Muscle layer of duodenum (tissue), 2 donors: ENCODE data around the gene EYS.

ENCODE experiments used
- H3K27ac ChIP-seq: one replicate; pipeline ENCODE4 v1.7.0; 2013; ENCODE audit warnings: mild to moderate bottlenecking, low read length
- H3K27me3 ChIP-seq: one replicate; pipeline ENCODE4 v1.7.0; 2013; ENCODE audit warnings: low read depth, mild to moderate bottlenecking, control low read depth, low read length
- H3K36me3 ChIP-seq, 2 donors: one replicate each; pipeline ENCODE4 v1.7.0; 2013; ENCODE audit warnings: low read length in 2 of 2, control low read depth in 1 of 2, mild to moderate bottlenecking in 1 of 2; ENCODE audit not compliant: insufficient read depth in 2 of 2, control insufficient read depth in 1 of 2
- H3K4me1 ChIP-seq, 2 donors: one replicate each; pipeline ENCODE4 v1.7.0; 2013; ENCODE audit warnings: low read length in 2 of 2, mild to moderate bottlenecking in 2 of 2, control low read depth in 1 of 2, moderate library complexity in 1 of 2; ENCODE audit not compliant: insufficient read depth in 2 of 2, control insufficient read depth in 1 of 2
- H3K4me3 ChIP-seq, 2 donors: one replicate each; pipeline ENCODE4 v1.7.0; 2013; ENCODE audit warnings: low read length in 2 of 2, low read depth in 1 of 2, mild to moderate bottlenecking in 1 of 2
- H3K9me3 ChIP-seq, 2 donors: one replicate each; pipeline ENCODE4 v1.7.0; 2013; ENCODE audit warnings: low read length in 2 of 2, control low read depth in 1 of 2, mild to moderate bottlenecking in 1 of 2; ENCODE audit not compliant: control insufficient read depth in 1 of 2
- donor health status: healthy.

Gene EYS

DNA sequence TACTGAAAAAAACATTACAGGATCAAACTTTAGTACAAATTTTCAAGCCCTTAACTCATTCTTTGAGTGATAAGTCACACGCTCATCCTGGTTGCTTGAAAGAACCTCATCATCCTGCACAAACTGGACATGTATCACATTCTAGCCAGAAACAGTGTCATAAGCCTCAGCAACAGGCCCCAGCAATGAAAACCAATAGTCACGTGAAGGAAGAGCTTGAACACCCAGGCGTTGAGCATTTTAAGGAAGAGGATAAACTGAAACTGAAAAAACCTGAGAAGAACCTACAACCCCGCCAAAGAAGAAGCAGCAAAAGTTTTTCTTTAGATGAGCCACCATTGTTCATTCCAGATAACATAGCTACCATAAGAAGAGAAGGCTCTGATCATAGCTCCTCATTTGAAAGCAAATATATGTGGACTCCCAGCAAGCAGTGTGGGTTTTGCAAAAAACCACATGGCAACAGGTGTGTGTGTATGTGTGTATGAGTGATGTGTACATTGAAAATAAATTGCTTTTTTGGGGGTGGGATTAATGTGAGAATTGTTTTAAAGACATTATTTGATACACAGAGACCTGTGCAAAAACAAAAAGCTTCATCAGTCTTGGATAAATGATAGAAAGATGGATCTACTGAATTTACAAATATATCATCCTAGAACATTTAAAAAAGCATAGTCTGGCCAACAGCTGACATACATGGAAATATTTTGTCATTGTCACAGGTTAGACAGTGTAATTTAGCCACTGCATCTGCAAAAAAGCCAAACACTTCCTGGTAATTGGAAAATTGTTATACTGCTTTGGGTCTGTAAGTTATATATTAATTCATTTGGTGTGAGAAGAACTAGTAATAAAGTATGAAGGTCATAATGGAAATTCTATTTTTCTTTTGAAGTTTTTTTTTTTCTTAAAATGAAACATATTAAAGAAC is 2021.3 kb downstream of the EYS start:
- H3K36me3 ChIP-seq = peaks cover 8 to 10% of the 10 kb centered on the region in 2 donors
- peaks cover 3 to 14% of the 10 kb centered on the region in 2 donors for H3K4me1 ChIP-seq
- no peak overlapping the region for H3K27ac ChIP-seq
- no peaks in the 10 kb centered on the region for H3K9me3 ChIP-seq
- H3K4me3 ChIP-seq = no peak overlapping the region
- no peaks in the 10 kb centered on the region for H3K27me3 ChIP-seq

GRCh38 chr6:63683071-63683603 is 2023.9 kb downstream of the EYS start:
- H3K27me3 ChIP-seq = no peaks in the 10 kb centered on the region
- H3K4me1 ChIP-seq = peaks cover 3 to 11% of the 10 kb centered on the region in 2 donors
- no peaks in the 10 kb centered on the region for H3K9me3 ChIP-seq
- H3K36me3 ChIP-seq = peaks cover 8 to 10% of the 10 kb centered on the region in 2 donors
- no peak overlapping the region for H3K27ac ChIP-seq
- no peak overlapping the region for H3K4me3 ChIP-seq

GRCh38 chr6:63677282-63677681 is 2029.7 kb downstream of the EYS start:
- H3K36me3 ChIP-seq = peaks cover 0 to 4% of the 10 kb centered on the region in 2 donors
- H3K4me1 ChIP-seq = peaks cover 6 to 31% of the 10 kb centered on the region in 2 donors
- no peaks in the 10 kb centered on the region for H3K27me3 ChIP-seq
- no peak overlapping the region for H3K27ac ChIP-seq
- H3K4me3 ChIP-seq = no peak overlapping the region
- no peaks in the 10 kb centered on the region for H3K9me3 ChIP-seq

DNA sequence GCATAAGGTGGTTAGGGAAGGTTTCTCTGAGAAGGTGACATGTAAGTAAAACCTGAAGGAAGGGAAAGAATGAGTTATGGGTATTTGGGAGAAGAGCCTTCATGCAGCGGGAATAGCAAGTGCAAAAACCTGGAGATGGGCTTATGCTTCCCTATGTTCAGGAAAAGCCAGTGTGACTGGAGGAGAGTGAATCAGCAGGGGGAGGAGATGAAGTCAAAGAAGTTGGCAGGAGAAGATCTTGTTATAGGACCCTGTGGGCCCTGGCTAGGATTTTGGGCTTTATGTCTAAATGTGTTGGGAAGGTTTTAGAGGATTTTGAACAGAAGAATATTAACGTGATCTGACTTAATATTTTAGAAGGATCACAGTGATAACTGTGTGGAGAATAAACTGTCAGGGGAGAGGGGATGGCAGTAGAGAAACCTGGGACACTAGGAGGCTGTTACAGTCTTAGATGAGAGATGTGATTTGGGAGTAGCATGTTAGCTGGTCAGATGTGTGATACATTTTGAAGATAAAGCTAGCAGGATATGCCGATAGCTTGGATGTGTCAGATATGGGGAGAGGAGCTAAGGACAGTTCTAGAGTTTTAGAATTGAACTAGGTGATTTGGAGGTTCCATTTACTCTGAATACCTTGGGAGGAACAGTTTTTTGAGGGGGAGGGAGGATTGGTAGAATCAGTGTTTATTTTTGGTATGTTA is 2030.5 kb downstream of the EYS start:
- Histone ChIP-seq H3K27me3 (no peaks in the 10 kb centered on the region), H3K9me3 (no peaks in the 10 kb centered on the region), H3K27ac (no peak overlapping the region), H3K4me1 (peaks cover 6 to 24% of the 10 kb centered on the region in 2 donors), H3K36me3 (peaks cover 0 to 4% of the 10 kb centered on the region in 2 donors), H3K4me3 (no peak overlapping the region)

GRCh38 chr6:63675138-63675537 is 2031.9 kb downstream of the EYS start:
- Histone ChIP-seq H3K36me3 (peaks cover 0 to 4% of the 10 kb centered on the region in 2 donors), H3K9me3 (no peaks in the 10 kb centered on the region), H3K4me1 (peaks cover 6 to 28% of the 10 kb centered on the region in 2 donors), H3K27ac (no peak overlapping the region), H3K27me3 (no peaks in the 10 kb centered on the region), H3K4me3 (no peak overlapping the region)

DNA sequence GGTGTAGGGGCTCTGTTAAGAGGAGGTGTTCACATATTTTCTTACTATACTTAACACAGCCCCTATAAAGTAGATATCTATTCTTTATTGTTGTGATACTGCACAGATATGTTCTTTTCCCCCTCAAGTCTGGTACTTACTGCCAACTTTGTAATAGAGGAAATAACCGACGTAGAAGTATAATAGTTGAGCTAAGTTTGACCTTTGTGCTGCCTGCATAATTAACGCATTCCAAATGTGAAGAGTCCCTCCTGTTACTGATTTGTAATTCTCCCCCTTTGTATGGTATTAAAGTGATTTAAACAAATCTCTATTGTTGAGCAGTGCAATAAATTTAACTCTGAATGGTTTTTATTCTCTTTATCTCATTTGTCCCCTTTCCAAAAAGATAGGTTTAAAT is 2032.4 kb downstream of the EYS start:
- Histone ChIP-seq H3K4me3 (no peak overlapping the region), H3K27ac (no peak overlapping the region)

GRCh38 chr6:63673692-63674091 is 2033.3 kb downstream of the EYS start:
- H3K4me3 ChIP-seq = no peak overlapping the region
- no peaks in the 10 kb centered on the region for H3K27me3 ChIP-seq
- peaks cover 0 to 4% of the 10 kb centered on the region in 2 donors for H3K36me3 ChIP-seq
- peaks cover 6 to 28% of the 10 kb centered on the region in 2 donors for H3K4me1 ChIP-seq
- no peak overlapping the region for H3K27ac ChIP-seq
- H3K9me3 ChIP-seq = no peaks in the 10 kb centered on the region

More for the DNA sequence above, 2032.4 kb downstream of the EYS start:
- peaks cover 6 to 28% of the 10 kb centered on the region in 2 donors for H3K4me1 ChIP-seq
- no peaks in the 10 kb centered on the region for H3K27me3 ChIP-seq
- peaks cover 0 to 4% of the 10 kb centered on the region in 2 donors for H3K36me3 ChIP-seq
- H3K9me3 ChIP-seq = no peaks in the 10 kb centered on the region

DNA sequence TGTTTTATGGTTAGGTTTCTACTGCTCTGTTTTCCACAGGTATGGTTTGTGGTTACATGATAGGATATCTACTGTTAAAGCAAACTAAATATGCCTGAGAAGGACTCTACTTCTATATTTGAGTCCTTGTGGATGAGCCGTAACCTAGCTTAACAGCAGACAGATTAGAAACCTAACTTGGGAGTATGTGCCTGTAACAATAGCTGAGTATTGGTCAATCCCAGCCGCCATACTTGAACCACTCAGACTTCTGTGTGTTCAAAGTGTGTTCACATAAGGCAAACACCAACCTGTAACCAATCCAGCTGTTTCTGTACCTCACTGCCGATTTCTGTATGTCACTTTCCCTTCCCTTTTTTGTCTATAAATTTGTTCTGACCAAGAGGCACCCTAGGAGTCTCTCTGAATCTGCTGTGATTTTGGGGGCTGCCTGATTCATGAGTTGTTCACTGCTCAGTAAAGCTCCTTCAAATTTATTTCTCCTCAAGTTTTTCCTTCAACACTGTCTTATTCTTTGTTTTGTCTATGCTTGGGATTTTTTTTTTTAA is 2034.4 kb downstream of the EYS start:
- Histone ChIP-seq H3K4me1 (peaks cover 6 to 32% of the 10 kb centered on the region in 2 donors), H3K9me3 (no peaks in the 10 kb centered on the region), H3K27me3 (no peaks in the 10 kb centered on the region), H3K36me3 (peaks cover 0 to 4% of the 10 kb centered on the region in 2 donors), H3K4me3 (no peak overlapping the region), H3K27ac (no peak overlapping the region)

- no peak overlapping the region for H3K4me3 ChIP-seq
- H3K4me1 ChIP-seq = peaks cover 0 to 18% of the 10 kb centered on the region in 2 donors
- H3K36me3 ChIP-seq = peaks cover 0 to 4% of the 10 kb centered on the region in 2 donors
- no peaks in the 10 kb centered on the region for H3K9me3 ChIP-seq
- no peak overlapping the region for H3K27ac ChIP-seq
- H3K27me3 ChIP-seq = no peaks in the 10 kb centered on the region
Measured at GRCh38 chr6:63671098-63671754, 2035.8 kb downstream of the EYS start.
